Transverse colon (tissue), 4 donors: ENCODE data around the gene TFDP2. TPM values are rescaled to one million over a fixed set of nuclear protein-coding genes. Genes with fewer than 3 reads are reported as not detected.

ENCODE experiments used
- DNase-seq: peaks from one replicate; pipeline ENCODE4 v3.0.0-alpha.2; 2019
- H3K27ac ChIP-seq, 4 donors: fragments of 200-600 bp; sonication (generic); 2 replicates each; pipeline ENCODE4 v1.5.1; 2016 to 2018; ENCODE audit warnings: inconsistent platforms in 4 of 4
- H3K27me3 ChIP-seq: fragments of 200-600 bp; sonication (generic); 2 replicates; pipeline ENCODE4 v1.5.1; 2017; ENCODE audit warnings: inconsistent platforms
- H3K36me3 ChIP-seq, 4 donors: fragments of 200-600 bp; sonication (generic); 2 replicates each; pipeline ENCODE4 v1.5.1; 2017 to 2019; ENCODE audit warnings: inconsistent platforms in 4 of 4
- H3K4me1 ChIP-seq, 4 donors: fragments of 200-600 bp; sonication (generic); 2 replicates each; pipeline ENCODE4 v1.5.1; 2017 to 2020; ENCODE audit warnings: inconsistent platforms in 4 of 4
- H3K4me3 ChIP-seq, 4 donors: fragments of 200-600 bp; sonication (generic); 1 replicate in 1 of 4; 2 replicates in 3 of 4; pipeline versions ENCODE4 v1.5.1 to v1.6.1; 2017 to 2019; ENCODE audit warnings: inconsistent platforms in 4 of 4
- H3K9me3 ChIP-seq, 2 donors: fragments of 200-600 bp; sonication (generic); 2 replicates each; pipeline ENCODE4 v1.5.1; 2017 to 2019; ENCODE audit warnings: inconsistent platforms in 2 of 2
- CTCF ChIP-seq, 5 experiments: fragments of 200-600 bp in 3 of 5; fragments of 450-650 bp in 2 of 5; sonication (generic) in 3 of 5; IDR thresholded peaks; 1 replicate in 2 of 5; 2 replicates in 3 of 5; pipeline ENCODE4 v1.5.1; 2016 to 2017; ENCODE audit warnings: antibody characterized with exemption in 5 of 5, inconsistent platforms in 3 of 5, mild to moderate bottlenecking in 2 of 5, moderate library complexity in 1 of 5
- EP300 ChIP-seq: sonication (generic); formaldehyde crosslinking; IDR thresholded peaks from one replicate; pipeline ENCODE4 v1.6.1; 2017; ENCODE audit warnings: antibody characterized with exemption, low read depth
- POLR2A ChIP-seq: fragments of 450-650 bp; IDR thresholded peaks from one replicate; pipeline ENCODE4 v1.6.1; 2016; ENCODE audit warnings: antibody characterized with exemption, mild to moderate bottlenecking, moderate library complexity
- POLR2AphosphoS5 ChIP-seq, 3 donors: sonication (generic); formaldehyde crosslinking; IDR thresholded peaks; one replicate each; pipeline ENCODE4 v1.6.1; 2016; ENCODE audit warnings: antibody characterized with exemption in 3 of 3
- WGBS, 2 donors: methylation state at CpG; one replicate each; pipeline ENCODE4 v1.1.5; 2018; ENCODE audit warnings: low coverage in 1 of 2; 5-methylcytosine and 5-hydroxymethylcytosine counted together
- in situ Hi-C, 4 donors: fragments of 200-750 bp; cut with MboI; loops; one replicate each; pipeline versions ENCODE4 v1.15.0 to v1.15.1; 2017; ENCODE audit warnings: low sequenced_read_pairs in 3 of 4, low pct_ligation_motif_present in 1 of 4, low pct_unique_long_range_greater_than_20kb in 1 of 4
- intact Hi-C: fragments of 100-400 bp; cut with DNase I; formaldehyde crosslinking; loops from one replicate; pipeline ENCODE4 v1.15.1; 2023; ENCODE audit warnings: low total_unique reads
- total RNA-seq, 4 donors: library from RNA; depleted of rRNA; stranded (reverse); fragments of >200 nt; gene quantifications; one replicate each; pipeline ENCODE4 v1.1.0, GENCODE V29; 2016

TFDP2 gene
- total RNA-seq, 4 donors from 2014 or later = 10.3 to 69.2 (median 41.3) TPM

GRCh38 chr3:141939759-141940158 is 209.6 kb downstream of the TFDP2 start:
- no peak for TF ChIP-seq POLR2A
- no peak for TF ChIP-seq POLR2AphosphoS5 (IDR thresholded peaks at IDR 0.05)
- TF ChIP-seq CTCF (IDR thresholded peaks at IDR 0.05) = no peak
- TF ChIP-seq EP300 = no peak
- peaks cover 7 to 32% (median 15%) of the 10 kb centered on the region in 4 donors for H3K4me1 ChIP-seq
- no peak for DNase-seq
- WGBS, 2 donors = 63 to 72% methylated on average over 3 to 4 of the region's 4 CpGs
- in situ Hi-C loops (no loop called here), intact Hi-C loops (no loop called here)
- H3K27me3 ChIP-seq = no peaks in the 10 kb centered on the region
- H3K36me3 ChIP-seq = no peaks in the 10 kb centered on the region
- no peak overlapping the region for H3K4me3 ChIP-seq
- H3K9me3 ChIP-seq = no peaks in the 10 kb centered on the region
- H3K27ac ChIP-seq = peak overlapping the region; percentile 78 to 80 (median 80)

GRCh38 chr3:141938011-141938500 is 211.3 kb downstream of the TFDP2 start:
- Histone ChIP-seq H3K4me1 (peaks cover 7 to 32% (median 15%) of the 10 kb centered on the region in 4 donors), H3K36me3 (no peaks in the 10 kb centered on the region), H3K9me3 (no peaks in the 10 kb centered on the region), H3K27ac (peak overlapping the region; percentile 28 to 54 (median 40)), H3K4me3 (no peak overlapping the region), H3K27me3 (no peaks in the 10 kb centered on the region)
- 71 to 74% methylated on average over 11 to 20 of the region's 20 CpGs for WGBS, 2 donors
- DNase-seq = no peak
- TF ChIP-seq CTCF (IDR thresholded peaks at IDR 0.05) = no peak
- TF ChIP-seq POLR2A = no peak
- TF ChIP-seq POLR2AphosphoS5 (IDR thresholded peaks at IDR 0.05) = no peak
- no peak for TF ChIP-seq EP300
- intact Hi-C loops = no loop called here
- in situ Hi-C loops = no loop called here

GRCh38 chr3:141934354-141934753 is 215.0 kb downstream of the TFDP2 start:
- H3K27me3 ChIP-seq = no peaks in the 10 kb centered on the region
- H3K4me1 ChIP-seq = peaks cover 0 to 9% (median 0%) of the 10 kb centered on the region in 4 donors
- no peak for DNase-seq
- WGBS, 2 donors = 94 to 95% methylated on average over 4 of the region's 4 CpGs
- in situ Hi-C loops (no loop called here), intact Hi-C loops (no loop called here)
- TF ChIP-seq POLR2A (no peak), EP300 (no peak), POLR2AphosphoS5 (IDR thresholded peaks at IDR 0.05) (no peak), CTCF (IDR thresholded peaks at IDR 0.05) (no peak)
- H3K27ac ChIP-seq = no peak overlapping the region
- no peaks in the 10 kb centered on the region for H3K36me3 ChIP-seq
- no peak overlapping the region for H3K4me3 ChIP-seq
- no peaks in the 10 kb centered on the region for H3K9me3 ChIP-seq

- WGBS, 2 donors = 81 to 88% methylated on average over 11 to 16 of the region's 16 CpGs
- TF ChIP-seq EP300 (no peak), POLR2AphosphoS5 (IDR thresholded peaks at IDR 0.05) (no peak), CTCF (IDR thresholded peaks at IDR 0.05) (no peak), POLR2A (no peak)
- H3K27me3 ChIP-seq = no peaks in the 10 kb centered on the region
- no peak for DNase-seq
- no peak overlapping the region for H3K4me3 ChIP-seq
- intact Hi-C loops (no loop called here), in situ Hi-C loops (no loop called here)
- H3K9me3 ChIP-seq = no peaks in the 10 kb centered on the region
- no peak overlapping the region for H3K27ac ChIP-seq
- H3K36me3 ChIP-seq = no peaks in the 10 kb centered on the region
- H3K4me1 ChIP-seq = peaks cover 0 to 9% (median 0%) of the 10 kb centered on the region in 4 donors
Observed at GRCh38 chr3:141933421-141934300, 215.7 kb downstream of the TFDP2 start.
